Stimulated activated CD8-positive, alpha-beta memory T cell treated with anti-CD3 and anti-CD28 coated beads, Interleukin-7, amount 100 ng/mL, for 1 hour (primary cell): ENCODE measurements around the gene ADAMTSL5.
"Not testable (repeated sequence)": the region's sequence is repeated elsewhere in the genome, so short reads cannot be mapped to it uniquely, and the experiment has no call there.

Experiments
- DNase-seq, 2 donors: peaks; one replicate each; pipeline ENCODE4 v3.0.0-alpha.2; 2020; ENCODE audit warnings: low read depth in 2 of 2

ADAMTSL5 gene

GRCh38 chr19:1478934-1479707 is 33.7 kb downstream of the ADAMTSL5 start, which contains the start of gene C19orf25:
Gene C19orf25, minus strand, starts transcription at chr19:1479215. Its CDS starts 312 bp downstream, at chr19:1478903.
- DNase-seq: peak; percentile 82

GRCh38 chr19:1477056-1477455 is 35.8 kb downstream of the ADAMTSL5 start:
- not testable (repeated sequence) for DNase-seq

GRCh38 chr19:1475751-1476437 is 36.9 kb downstream of the ADAMTSL5 start:
- DNase-seq: no peak

- no peak for DNase-seq
These were observed 38.0 kb downstream of the ADAMTSL5 start for GRCh38 chr19:1474765-1475351.

GRCh38 chr19:1474011-1474764 is 38.6 kb downstream of the ADAMTSL5 start:
- no peak for DNase-seq

GRCh38 chr19:1473085-1473851 is 39.6 kb downstream of the ADAMTSL5 start:
- no peak for DNase-seq

- DNase-seq: no peak
These were observed 40.4 kb downstream of the ADAMTSL5 start for GRCh38 chr19:1472231-1473084.

- no peak for DNase-seq
These were observed 41.2 kb downstream of the ADAMTSL5 start for GRCh38 chr19:1471515-1472160.

GRCh38 chr19:1471010-1471514 is 41.8 kb downstream of the ADAMTSL5 start:
- no peak for DNase-seq

- peak; percentile 34 to 52 for DNase-seq
These were observed 42.4 kb downstream of the ADAMTSL5 start for GRCh38 chr19:1470305-1471009.

GRCh38 chr19:1470055-1470304 is 42.8 kb downstream of the ADAMTSL5 start:
- no peak for DNase-seq

GRCh38 chr19:1469255-1470054 is 43.4 kb downstream of the ADAMTSL5 start:
- no peak for DNase-seq

- no peak for DNase-seq
These were observed 44.0 kb downstream of the ADAMTSL5 start for GRCh38 chr19:1468821-1469254.

- no peak for DNase-seq
These were observed 44.5 kb downstream of the ADAMTSL5 start for GRCh38 chr19:1468274-1468820.

- DNase-seq: no peak
These were observed 45.1 kb downstream of the ADAMTSL5 start for GRCh38 chr19:1467490-1468273.

GRCh38 chr19:1467215-1467489 is 45.7 kb downstream of the ADAMTSL5 start:
- DNase-seq: no peak

- no peak for DNase-seq
These were observed 46.2 kb downstream of the ADAMTSL5 start for GRCh38 chr19:1466461-1467214.
